Lung (tissue), 12 donors: Measurements from ENCODE around the gene KRT3. TPM values are rescaled to one million over a fixed set of nuclear protein-coding genes. Genes with fewer than 3 reads are reported as not detected.

Experiments used
- ATAC-seq: fragments of 200-7000 bp; cut with Tn5 transposase; one replicate; pipeline ENCODE4 v1.9.1; 2020; ENCODE audit warnings: moderate number of reproducible peaks; ENCODE audit not compliant: insufficient read depth, low FRiP score
- DNase-seq, 3 donors: peaks; one replicate each; pipeline ENCODE4 v3.0.0-alpha.2; 2013 to 2017
- H3K27ac ChIP-seq, 2 donors: one replicate each; pipeline ENCODE4 v1.5.1; 2013; ENCODE audit warnings: mild to moderate bottlenecking in 2 of 2, moderate library complexity in 2 of 2, control low read depth in 1 of 2, inconsistent platforms in 1 of 2, low read depth in 1 of 2, low read length in 1 of 2
- H3K27me3 ChIP-seq, 3 donors: one replicate each; pipeline ENCODE4 v1.5.1; 2013; ENCODE audit warnings: low read length in 2 of 3; ENCODE audit not compliant: control insufficient read depth in 3 of 3, insufficient read depth in 3 of 3
- H3K36me3 ChIP-seq, 4 donors: one replicate each; pipeline ENCODE4 v1.5.1; 2013; ENCODE audit warnings: low read length in 4 of 4, mild to moderate bottlenecking in 1 of 4, moderate library complexity in 1 of 4; ENCODE audit not compliant: control insufficient read depth in 4 of 4, insufficient read depth in 4 of 4
- H3K4me1 ChIP-seq, 5 donors: one replicate each; pipeline ENCODE4 v1.5.1; 2013; ENCODE audit warnings: low read length in 5 of 5, mild to moderate bottlenecking in 2 of 5, moderate library complexity in 1 of 5; ENCODE audit not compliant: control insufficient read depth in 5 of 5, insufficient read depth in 5 of 5
- H3K4me3 ChIP-seq: one replicate; pipeline ENCODE4 v1.5.1; 2013; ENCODE audit warnings: mild to moderate bottlenecking, control low read depth, moderate library complexity
- H3K9ac ChIP-seq, 2 donors: one replicate each; pipeline ENCODE4 v1.5.1; 2013; ENCODE audit warnings: low read length in 2 of 2, control low read depth in 1 of 2; ENCODE audit not compliant: insufficient read depth in 1 of 2
- H3K9me3 ChIP-seq, 4 donors: one replicate each; pipeline ENCODE4 v1.5.1; 2013; ENCODE audit warnings: low read length in 3 of 4, mild to moderate bottlenecking in 1 of 4, moderate library complexity in 1 of 4; ENCODE audit not compliant: control insufficient read depth in 4 of 4, insufficient read depth in 3 of 4
- WGBS, 2 donors: extraction: QIAGEN DNeasy Blood & Tissue Kit; methylation state at CpG; one replicate each; pipeline ENCODE4 v1.1.7; 2013; 5-methylcytosine and 5-hydroxymethylcytosine counted together
- polyA plus RNA-seq, 2 donors: library from polyadenylated mRNA; stranded (reverse); fragments of 200-250 nt; gene quantifications; one replicate each; pipeline ENCODE4 v1.2.1, GENCODE V29; 2013
- total RNA-seq, 2 donors: library from RNA; depleted of rRNA in 1 of 2; stranded (reverse); fragments of >200 nt in 1 of 2; gene quantifications; one replicate each; pipeline ENCODE4 v1.2.1, GENCODE V29; 2014 to 2021
- TF ChIP-seq, protein P1 (sequence below): IDR thresholded peaks from 2 replicates; pipeline ENCODE4 v1.5.1; 2012; ENCODE audit warnings: mild to moderate bottlenecking; ENCODE audit errors: control extremely low read depth, extremely low read depth
- donor health status: control.
- donor health status: control.
- donor health status: Bipolar disorder and iron deficiency.
- donor health status: healthy.
- donor health status: DM: yes; HTN: yes; CAD: no.

The KRT3 gene
- total and polyA plus RNA-seq, 4 donors = not detected

- peaks cover 0 to 47% (median 5%) of the 10 kb centered on the region in 3 donors for H3K27me3 ChIP-seq
- DNase-seq (no peak), ATAC-seq (no peak)
- H3K9me3 ChIP-seq = no peaks in the 10 kb centered on the region
- TF ChIP-seq, protein P1, sequence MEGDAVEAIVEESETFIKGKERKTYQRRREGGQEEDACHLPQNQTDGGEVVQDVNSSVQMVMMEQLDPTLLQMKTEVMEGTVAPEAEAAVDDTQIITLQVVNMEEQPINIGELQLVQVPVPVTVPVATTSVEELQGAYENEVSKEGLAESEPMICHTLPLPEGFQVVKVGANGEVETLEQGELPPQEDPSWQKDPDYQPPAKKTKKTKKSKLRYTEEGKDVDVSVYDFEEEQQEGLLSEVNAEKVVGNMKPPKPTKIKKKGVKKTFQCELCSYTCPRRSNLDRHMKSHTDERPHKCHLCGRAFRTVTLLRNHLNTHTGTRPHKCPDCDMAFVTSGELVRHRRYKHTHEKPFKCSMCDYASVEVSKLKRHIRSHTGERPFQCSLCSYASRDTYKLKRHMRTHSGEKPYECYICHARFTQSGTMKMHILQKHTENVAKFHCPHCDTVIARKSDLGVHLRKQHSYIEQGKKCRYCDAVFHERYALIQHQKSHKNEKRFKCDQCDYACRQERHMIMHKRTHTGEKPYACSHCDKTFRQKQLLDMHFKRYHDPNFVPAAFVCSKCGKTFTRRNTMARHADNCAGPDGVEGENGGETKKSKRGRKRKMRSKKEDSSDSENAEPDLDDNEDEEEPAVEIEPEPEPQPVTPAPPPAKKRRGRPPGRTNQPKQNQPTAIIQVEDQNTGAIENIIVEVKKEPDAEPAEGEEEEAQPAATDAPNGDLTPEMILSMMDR = no peak
- H3K36me3 ChIP-seq = no peaks in the 10 kb centered on the region
- no peak overlapping the region for H3K27ac ChIP-seq
- no peak overlapping the region for H3K9ac ChIP-seq
- H3K4me3 ChIP-seq = peak overlapping the region; percentile 11
- WGBS, 2 donors = 84 to 98% methylated on average over 3 of the region's 3 CpGs
- no peaks in the 10 kb centered on the region for H3K4me1 ChIP-seq
Observed at GRCh38 chr12:52784909-52785308, 11.0 kb downstream of the KRT3 start.

DNA sequence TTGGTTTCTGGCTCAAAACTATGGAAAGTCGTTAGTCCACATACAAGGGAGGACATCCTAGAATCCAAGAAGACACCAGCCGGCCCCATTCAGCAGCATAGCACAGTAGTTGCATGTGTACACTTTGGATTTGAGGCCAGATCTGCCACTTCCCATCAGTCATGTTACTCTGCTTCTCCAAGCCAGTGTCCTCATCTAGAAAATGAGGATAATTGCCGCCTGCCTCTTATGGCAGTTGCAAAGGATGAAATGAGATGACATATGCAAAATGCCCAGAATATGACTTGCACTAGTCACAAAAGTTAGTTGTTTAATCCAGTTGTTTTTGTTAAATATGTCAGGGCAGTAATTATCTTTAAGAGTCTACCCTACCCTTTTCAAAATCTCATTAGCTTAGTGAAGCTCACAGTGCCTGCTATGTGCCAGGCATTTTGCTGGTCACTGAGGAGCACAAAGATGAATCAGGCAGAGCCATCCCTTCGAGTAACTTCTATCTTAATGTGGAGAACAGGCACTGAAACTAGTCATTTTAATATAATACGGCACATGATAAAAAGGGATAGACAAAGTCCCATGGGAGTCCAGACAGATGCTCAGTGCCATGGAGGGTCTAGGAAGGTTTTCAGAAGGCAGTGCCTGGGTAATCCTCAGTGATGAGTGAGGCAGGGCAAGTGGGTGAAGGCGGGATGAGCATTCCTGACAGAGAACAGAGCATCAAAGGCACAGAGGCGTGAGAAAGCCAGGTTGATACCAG is 12.2 kb downstream of the KRT3 start:
- DNase-seq (no peak), ATAC-seq (no peak)
- Histone ChIP-seq H3K9me3 (no peaks in the 10 kb centered on the region), H3K9ac (no peak overlapping the region), H3K27ac (no peak overlapping the region), H3K4me1 (no peaks in the 10 kb centered on the region), H3K36me3 (no peaks in the 10 kb centered on the region), H3K4me3 (no peak overlapping the region), H3K27me3 (peaks cover 0 to 48% (median under 1%) of the 10 kb centered on the region in 3 donors)
- 87 to 90% methylated on average over 7 of the region's 7 CpGs for WGBS, 2 donors
- TF ChIP-seq, protein P1 = no peak

GRCh38 chr12:52782502-52782901 is 13.4 kb downstream of the KRT3 start:
- Histone ChIP-seq H3K4me3 (no peak overlapping the region), H3K27me3 (peaks cover 0 to 53% (median 0%) of the 10 kb centered on the region in 3 donors), H3K36me3 (no peaks in the 10 kb centered on the region), H3K9me3 (peaks cover 0 to 1% (median 0%) of the 10 kb centered on the region in 4 donors), H3K4me1 (no peaks in the 10 kb centered on the region), H3K9ac (no peak overlapping the region), H3K27ac (no peak overlapping the region)
- 93 to 95% methylated on average over 4 of the region's 4 CpGs for WGBS, 2 donors
- no peak for DNase-seq
- TF ChIP-seq, protein P1 = no peak
- no peak for ATAC-seq
